Endothelial cell of umbilical vein (primary cell): ENCODE results near the gene FBXO33. TPM values are rescaled to one million over a fixed set of nuclear protein-coding genes. Genes with fewer than 3 reads are reported as not detected.

Experiments used
- BruUV-seq: library from RNA; stranded (reverse); fragments of 400-500 nt; replicated peaks from 2 replicates; lab custom pipeline; 2021; lab: Mats Ljungman, UMichigan
- CTCF ChIA-PET: fragments of 300-600, 350-600 bp; sonication (Branson Sonifier 250); formaldehyde crosslinking; loops from one replicate; lab custom pipeline; 2021; ENCODE audit warnings: antibody characterized with exemption, inconsistent platforms; lab: Charles Lee
- POLR2A ChIA-PET: fragments of 300-600, 350-600 bp; sonication (Branson Sonifier 250); formaldehyde crosslinking; loops from one replicate; lab custom pipeline; 2021; ENCODE audit warnings: antibody characterized with exemption, inconsistent platforms; lab: Charles Lee
- DNase-seq: peaks from one replicate; pipeline ENCODE4 v3.0.0-alpha.2; 2011; ENCODE audit warnings: low read depth, low spot score
- FAIRE-seq: peaks from 2 replicates; lab custom pipeline; 2011; peaks lifted over from hg19 to GRCh38; lab: Jason Lieb, UNC
- H2AFZ ChIP-seq: 2 replicates; pipeline ENCODE4 v1.6.0; 2012; ENCODE audit warnings: low read depth, low read length, control low read depth, inconsistent platforms
- H3K27ac ChIP-seq: 2 replicates; pipeline ENCODE4 v1.5.1; 2011; ENCODE audit warnings: low read depth, mild to moderate bottlenecking, control low read depth, low read length, moderate library complexity; ENCODE audit not compliant: insufficient read depth
- H3K27me3 ChIP-seq, 2 experiments: 2 replicates each; pipeline versions ENCODE4 v1.6.0 to v1.6.1; 2011; ENCODE audit warnings: low read length in 2 of 2, mixed read lengths in 1 of 2; ENCODE audit not compliant: control insufficient read depth in 2 of 2, insufficient read depth in 2 of 2
- H3K36me3 ChIP-seq, 2 experiments: 2 replicates in 1 of 2; 3 replicates in 1 of 2; pipeline ENCODE4 v1.5.1; 2011; ENCODE audit warnings: low read length in 2 of 2, mild to moderate bottlenecking in 1 of 2, moderate library complexity in 1 of 2; ENCODE audit not compliant: control insufficient read depth in 2 of 2, insufficient read depth in 2 of 2; ENCODE audit errors: extremely low read depth in 1 of 2
- H3K4me1 ChIP-seq: 3 replicates; pipeline ENCODE4 v1.5.1; 2011; ENCODE audit warnings: mild to moderate bottlenecking, low read length; ENCODE audit not compliant: control insufficient read depth, insufficient read depth; ENCODE audit errors: extremely low read depth
- H3K4me2 ChIP-seq: 2 replicates; pipeline ENCODE4 v1.6.1; 2011; ENCODE audit warnings: low read length, control low read depth, mixed read lengths; ENCODE audit not compliant: insufficient read depth
- H3K4me3 ChIP-seq, 3 experiments: fragments of 200-600 bp in 1 of 3; sonication (generic), shearing (Covaris generic) in 1 of 3; replicated peaks in 1 of 3; 2 replicates each; pipeline ENCODE4 v1.5.1; 2011 to 2016; ENCODE audit warnings: control low read depth in 3 of 3, low read length in 3 of 3, mild to moderate bottlenecking in 2 of 3, inconsistent platforms in 1 of 3, low read depth in 1 of 3, moderate library complexity in 1 of 3; ENCODE audit not compliant: insufficient read depth in 1 of 3
- H3K79me2 ChIP-seq: 2 replicates; pipeline ENCODE4 v1.6.0; 2012; ENCODE audit warnings: low read length, inconsistent platforms; ENCODE audit not compliant: control insufficient read depth, insufficient read depth
- H3K9ac ChIP-seq: replicated peaks from 2 replicates; pipeline ENCODE3; 2011; ENCODE audit warnings: low read length, control low read depth; ENCODE audit not compliant: insufficient read depth; ENCODE audit errors: extremely low read depth
- H3K9me1 ChIP-seq: replicated peaks from 3 replicates; pipeline ENCODE4 v1.6.0; 2011; ENCODE audit warnings: mild to moderate bottlenecking, low read length; ENCODE audit not compliant: control insufficient read depth, insufficient read depth; ENCODE audit errors: extremely low read depth
- H3K9me3 ChIP-seq: replicated peaks from 2 replicates; pipeline ENCODE4 v1.5.1; 2012; ENCODE audit warnings: low read length, inconsistent platforms; ENCODE audit not compliant: control insufficient read depth, insufficient read depth
- H4K20me1 ChIP-seq: replicated peaks from 2 replicates; pipeline ENCODE3; 2011; ENCODE audit warnings: mild to moderate bottlenecking, low read length; ENCODE audit not compliant: control insufficient read depth, insufficient read depth; ENCODE audit errors: extremely low read depth
- CTCF ChIP-seq, 2 donors: IDR thresholded peaks; 1 replicate in 1 of 2; 2 replicates in 1 of 2; pipeline ENCODE4 v1.5.1; 2011; ENCODE audit warnings: low read length in 2 of 2, mild to moderate bottlenecking in 2 of 2, moderate library complexity in 2 of 2, control low read depth in 1 of 2, inconsistent platforms in 1 of 2, low read depth in 1 of 2; ENCODE audit not compliant: insufficient read depth in 1 of 2; ENCODE audit errors: extremely low read depth in 1 of 2
- EZH2 ChIP-seq: IDR thresholded peaks from 2 replicates; pipeline ENCODE4 v1.6.1; 2012; ENCODE audit warnings: borderline replicate concordance, low read depth, mild to moderate bottlenecking, moderate library complexity, low read length, inconsistent platforms; ENCODE audit not compliant: severe bottlenecking
- FOS ChIP-seq: IDR thresholded peaks from 2 replicates; pipeline ENCODE4 v1.6.1; 2011; ENCODE audit warnings: mild to moderate bottlenecking, low read length, moderate library complexity, borderline replicate concordance; ENCODE audit not compliant: insufficient read depth
- GATA2 ChIP-seq: IDR thresholded peaks from 2 replicates; pipeline ENCODE4 v1.7.0; 2011; ENCODE audit warnings: low read depth, mild to moderate bottlenecking, moderate library complexity, mixed read lengths, low read length; ENCODE audit not compliant: insufficient read length, insufficient read depth
- JUN ChIP-seq: IDR thresholded peaks from 2 replicates; pipeline ENCODE4 v1.6.1; 2011; ENCODE audit warnings: borderline replicate concordance, low read depth; ENCODE audit not compliant: insufficient read length, insufficient read depth
- MAX ChIP-seq: IDR thresholded peaks from 2 replicates; pipeline ENCODE4 v1.6.1; 2011; ENCODE audit not compliant: insufficient read depth, insufficient read length
- MYC ChIP-seq: IDR thresholded peaks from one replicate; pipeline ENCODE4 v1.6.1; 2011; ENCODE audit warnings: mild to moderate bottlenecking, low read depth, low read length
- POLR2A ChIP-seq: IDR thresholded peaks from 2 replicates; pipeline ENCODE4 v1.6.1; 2012; ENCODE audit warnings: low read depth, mild to moderate bottlenecking, control low read depth, low read length
- POLR2AphosphoS5 ChIP-seq: IDR thresholded peaks from 2 replicates; pipeline ENCODE4 v1.6.1; 2012; ENCODE audit warnings: low read depth, mild to moderate bottlenecking, control low read depth, low read length, moderate library complexity; ENCODE audit not compliant: insufficient read depth
- dilution Hi-C: fragments of 300-500 bp; cut with MboI; formaldehyde crosslinking; loops from one replicate; pipeline ENCODE4 v1.15.0; 2019; ENCODE audit warnings: low sequenced_read_pairs; ENCODE audit not compliant: extremely low pct_ligation_motif_present
- intact Hi-C: fragments of 100-400 bp; cut with micrococcal nuclease; formaldehyde crosslinking; loops from one replicate; pipeline ENCODE4 v1.10.0; 2022
- polyA plus RNA-seq, 4 experiments: library from polyadenylated mRNA; depleted of rRNA in 3 of 4; stranded (reverse) in 3 of 4; unstranded in 1 of 4; fragments of >200 nt; gene quantifications; 2 replicates each; pipeline versions ENCODE4 v1.2.1 to v1.2.3, GENCODE V29; 2011 to 2012; ENCODE audit warnings: missing spikeins in 1 of 4
- total RNA-seq: library from RNA; stranded (reverse); gene quantifications from 2 replicates; pipeline ENCODE4 v1.2.3, GENCODE V29; 2021

Gene FBXO33
- total and polyA plus RNA-seq, 2 donors (not counting 3 experiments of a cell fraction or from before 2014, with no cell fraction given), result 4.2 to 5.0 TPM

DNA sequence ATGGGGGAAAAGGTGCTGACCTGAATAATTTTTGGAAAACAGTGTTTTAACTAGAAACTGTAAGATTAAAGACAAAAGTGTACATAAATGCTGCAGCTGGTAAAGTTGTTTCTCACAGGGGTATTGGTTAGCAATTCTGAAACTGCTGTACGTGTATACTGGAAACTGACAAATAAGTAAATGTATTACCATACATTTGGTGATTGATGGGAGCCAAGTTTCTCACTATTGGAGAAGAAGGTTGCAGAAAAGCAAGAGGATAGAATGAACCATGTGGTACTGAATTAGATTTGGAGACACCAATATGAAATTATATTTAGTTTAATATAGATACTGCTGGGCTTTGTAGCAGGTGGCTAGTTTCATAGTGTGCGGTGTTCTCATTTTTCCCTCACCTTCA lies 19.6 kb upstream of the FBXO33 start:
- Histone ChIP-seq H3K9ac (no peak overlapping the region), H3K4me2 (no peak overlapping the region), H3K4me1 (no peaks in the 10 kb centered on the region), H4K20me1 (no peaks in the 10 kb centered on the region), H3K27ac (no peak overlapping the region), H3K79me2 (no peaks in the 10 kb centered on the region), H3K36me3 (no peaks in the 10 kb centered on the region), H3K9me1 (no peaks in the 10 kb centered on the region), H3K27me3 (no peaks in the 10 kb centered on the region), H3K9me3 (no peaks in the 10 kb centered on the region), H3K4me3 (no peak overlapping the region), H2AFZ (no peak overlapping the region)
- DNase-seq (no peak), FAIRE-seq (no peak)
- ChIA-PET CTCF (no interaction called here), POLR2A (no interaction called here)
- TF ChIP-seq JUN (no peak), EZH2 (no peak), CTCF (IDR thresholded peaks at IDR 0.05; ENCODE audit: extremely low read depth in 1 of 2, insufficient read depth in 1 of 2, low read depth in 1 of 2, low read length in 2 of 2) (no peak), FOS (no peak), MAX (no peak), POLR2A (no peak), GATA2 (no peak), MYC (no peak), POLR2AphosphoS5 (no peak)
- intact Hi-C loops, result no loop called here
- dilution Hi-C loops, result no loop called here
- BruUV-seq, result no TSS peak
